Measurements from ENCODE around the gene MXD4. TPM values are rescaled to one million over a fixed set of nuclear protein-coding genes. Genes with fewer than 3 reads are reported as not detected.

Gene MXD4
- 33.5 TPM for polyA plus RNA-seq (2013, experiment 1 of 2; ENCODE audit: insufficient read length)
- 39.3 TPM for polyA plus RNA-seq (2013, experiment 2 of 2; ENCODE audit: insufficient read length)

DNA sequence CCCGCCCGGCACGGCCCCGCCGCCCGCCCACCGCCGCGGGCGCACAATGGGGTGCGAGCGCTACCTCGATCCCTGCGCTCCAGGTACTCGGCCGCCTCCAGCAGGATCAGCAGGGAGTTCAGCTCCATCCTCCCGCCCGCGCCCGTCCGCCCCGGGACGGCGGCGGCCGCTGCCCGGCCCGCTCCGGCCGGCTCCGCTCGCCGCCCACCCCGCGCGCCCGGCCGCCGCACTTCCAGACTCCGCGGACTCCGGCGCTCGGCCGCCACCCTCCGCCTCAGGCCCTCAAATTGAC lies at the start of gene MXD4:
Gene MXD4 (minus strand): TSS at position 257 of the 292 bp plus-strand sequence. CDS start 129 bp downstream, at position 128.
- DNase-seq: no peak

DNA sequence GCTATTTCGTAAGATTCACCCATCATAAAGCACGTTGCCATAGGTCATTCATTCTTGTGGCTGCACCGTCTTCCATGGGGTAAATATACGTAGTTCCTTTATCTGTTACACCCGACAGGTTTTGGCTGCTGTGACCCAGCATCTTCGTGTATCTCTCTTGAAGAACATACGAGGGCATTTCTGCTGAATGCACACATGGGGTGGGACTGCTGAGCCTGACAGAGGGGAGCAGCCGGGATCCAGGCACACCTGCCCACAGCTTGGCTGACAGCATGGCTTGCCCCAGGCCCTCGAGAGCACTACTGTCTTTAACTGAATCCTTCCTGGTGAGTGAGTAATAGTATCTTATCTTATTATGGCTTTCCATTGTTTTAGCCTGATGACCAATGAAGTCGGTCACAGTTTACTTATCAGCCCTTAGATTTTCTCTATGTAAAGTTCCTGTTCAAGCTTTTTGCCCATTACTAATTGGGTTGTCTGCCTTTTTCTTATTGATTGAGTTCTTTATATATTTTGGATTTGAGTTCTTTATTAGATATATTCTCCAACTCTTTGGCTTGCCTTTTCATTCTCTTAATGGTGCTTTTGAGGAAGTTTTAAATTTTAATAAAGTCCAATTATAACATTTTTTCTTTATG lies 45.0 kb upstream of the MXD4 start:
- no peak for DNase-seq

DNA sequence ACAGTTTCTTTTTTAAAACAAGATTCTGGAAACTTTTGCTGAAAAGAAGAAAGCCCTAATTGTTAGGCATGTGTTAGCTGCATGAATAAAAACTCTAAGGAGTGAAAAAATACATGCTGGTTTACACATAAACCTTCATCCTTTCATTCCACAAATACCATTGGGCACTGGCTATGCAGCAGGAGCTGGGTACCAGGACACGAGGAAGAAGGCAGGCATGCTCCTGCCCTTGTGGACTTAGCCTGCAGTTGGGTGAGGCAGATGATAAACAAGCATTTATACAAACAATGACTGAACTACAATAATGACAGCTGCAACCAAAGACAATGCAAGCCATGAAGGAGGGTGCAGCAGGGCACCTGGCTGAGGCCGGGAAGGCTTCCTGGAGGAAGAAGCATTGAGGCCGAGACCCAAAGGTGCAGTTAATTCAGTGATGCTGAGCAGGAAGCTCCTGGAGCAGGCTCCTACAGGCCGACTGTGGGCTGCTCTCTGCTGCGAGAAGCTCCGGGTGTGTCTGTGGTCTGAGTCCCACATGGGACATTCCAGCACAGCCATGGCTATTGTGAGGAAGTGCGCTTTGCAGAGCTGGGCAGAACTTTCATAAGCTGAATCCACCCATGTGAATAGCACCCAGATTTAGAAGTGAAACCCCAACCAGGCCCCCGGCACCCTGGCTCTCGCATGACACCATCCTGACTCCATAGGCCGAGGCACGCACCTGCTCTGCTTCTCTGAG lies 44.0 kb upstream of the MXD4 start:
- DNase-seq: no peak

- DNase-seq: no peak
Observed at GRCh38 chr4:2304877-2305561, 43.1 kb upstream of the MXD4 start.

- no peak for DNase-seq
Observed at GRCh38 chr4:2304321-2304876, 42.5 kb upstream of the MXD4 start.

DNA sequence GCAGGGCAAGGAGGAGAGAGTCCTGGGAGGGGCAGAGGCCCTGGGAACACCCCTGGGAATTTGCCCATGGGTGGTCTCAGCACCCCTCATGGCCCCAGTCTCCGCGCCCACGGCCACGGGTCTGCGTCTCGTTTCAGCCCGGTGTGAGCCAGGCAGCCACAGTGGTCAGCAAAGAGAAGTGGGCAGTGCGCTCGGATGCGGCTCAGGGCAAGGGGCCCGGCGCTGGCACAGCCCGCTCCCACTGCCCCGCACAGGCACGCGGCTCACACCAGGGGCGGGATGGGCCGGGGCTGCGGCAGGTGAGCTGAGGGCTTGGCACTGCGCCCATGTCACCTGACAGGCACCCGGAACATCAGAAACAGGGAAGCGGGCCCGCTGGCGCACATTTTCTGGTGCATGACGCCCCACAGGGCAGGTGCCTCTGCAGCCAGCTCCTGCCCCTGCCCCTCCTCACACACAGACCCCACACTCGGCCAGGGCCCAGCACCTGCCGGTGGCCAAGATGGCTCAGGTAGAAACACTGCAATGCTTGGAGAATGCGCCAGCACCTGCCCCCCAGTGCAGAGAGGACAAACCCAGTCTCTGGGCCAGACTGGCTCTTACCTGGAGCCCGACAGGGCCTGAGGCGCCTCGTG lies 41.9 kb upstream of the MXD4 start:
- no peak for DNase-seq

DNA sequence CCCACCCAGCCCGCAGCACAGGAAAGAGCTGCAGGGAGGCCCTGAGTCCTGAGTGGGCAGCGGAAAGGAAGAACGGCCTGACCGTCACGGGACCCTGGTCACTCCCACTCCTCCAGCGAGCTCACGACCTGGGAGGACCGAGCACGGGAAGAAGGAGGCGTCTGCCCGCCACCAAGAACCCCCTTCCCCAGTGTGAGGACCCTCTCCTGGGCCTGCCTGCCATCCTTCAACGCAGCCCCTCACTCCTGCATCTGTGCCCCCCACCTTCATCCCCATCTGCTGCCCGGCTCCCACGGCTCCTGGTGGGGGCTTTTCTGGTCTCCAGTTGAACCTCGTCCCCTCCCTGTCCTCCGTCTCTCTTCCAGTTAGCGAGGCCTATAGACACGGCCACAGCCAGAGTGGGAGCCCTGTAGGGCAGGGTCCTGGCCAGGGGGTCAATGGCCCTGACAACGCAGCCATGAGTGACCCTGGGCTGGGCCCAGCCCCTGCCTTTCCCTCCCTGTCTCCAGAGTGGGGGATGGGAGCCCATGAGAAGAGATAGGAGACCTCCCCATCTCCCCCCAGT lies 41.3 kb upstream of the MXD4 start:
- DNase-seq: no peak

GRCh38 chr4:2302387-2303119 lies 40.6 kb upstream of the MXD4 start:
- no peak for DNase-seq

- DNase-seq: no peak
Observed at GRCh38 chr4:2301806-2302205, 39.9 kb upstream of the MXD4 start.

DNA sequence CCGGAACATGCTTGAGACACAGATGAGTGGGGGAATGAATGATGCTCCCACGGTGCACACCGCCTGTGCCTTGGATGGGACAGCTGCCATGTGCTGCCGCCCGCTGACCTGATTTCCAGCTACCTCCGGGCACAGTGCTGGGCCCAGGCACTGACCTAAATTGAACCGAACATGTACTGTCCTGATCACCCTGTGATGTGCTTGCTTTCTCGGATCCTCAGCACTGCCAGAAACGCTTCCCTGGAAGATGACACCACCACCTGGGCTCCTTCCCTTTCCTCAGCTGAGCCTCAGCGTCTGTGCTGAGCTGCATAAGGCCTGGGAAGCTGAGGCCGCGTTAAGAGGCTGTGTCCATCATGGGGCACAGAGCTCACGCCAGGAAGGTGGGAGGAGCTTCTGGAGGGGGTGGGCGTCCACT lies 39.3 kb upstream of the MXD4 start:
- no peak for DNase-seq

- no peak for DNase-seq
Observed at GRCh38 chr4:2300431-2301224, 38.7 kb upstream of the MXD4 start.

DNA sequence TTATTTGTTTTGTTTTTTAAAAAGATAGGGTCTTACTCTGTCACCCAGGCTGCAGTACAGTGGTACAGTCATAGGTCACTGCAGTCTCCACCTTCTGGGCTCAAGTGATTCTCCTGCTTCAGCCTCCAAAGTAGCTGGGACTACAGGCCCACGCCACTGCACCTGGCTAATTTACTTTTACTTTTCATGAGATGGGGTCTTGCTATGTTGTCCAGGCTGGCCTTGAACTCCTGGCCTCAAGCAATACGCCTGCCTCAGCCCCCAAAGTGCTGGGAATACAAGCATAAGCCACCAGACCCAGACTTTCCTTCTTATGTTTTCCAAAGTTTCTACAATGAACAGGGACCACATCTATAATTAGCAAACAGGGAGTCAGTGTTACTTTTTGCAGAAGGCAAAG lies 37.9 kb upstream of the MXD4 start:
- no peak for DNase-seq

DNA sequence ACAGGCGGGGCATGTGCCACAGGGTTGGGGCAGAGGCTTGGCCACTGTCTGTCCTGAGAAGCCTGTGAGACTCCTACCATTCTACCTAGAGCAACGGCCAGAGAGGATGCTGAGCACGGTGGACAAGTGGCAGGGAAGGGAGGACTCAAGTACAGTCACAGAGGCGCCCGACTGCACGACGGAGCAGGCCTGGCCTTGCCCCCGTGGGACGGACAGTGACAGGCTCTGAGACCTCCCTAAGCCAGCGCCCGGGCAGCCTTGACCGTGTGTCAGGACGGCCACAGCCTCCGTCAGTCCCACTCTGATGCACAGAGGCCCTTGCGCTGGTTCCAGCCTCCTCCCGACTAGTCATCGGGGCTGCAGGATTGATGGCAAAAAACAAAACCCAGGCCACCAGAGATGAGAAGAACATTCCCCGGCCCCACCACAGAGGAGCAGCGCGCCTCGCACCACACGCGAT lies 36.7 kb upstream of the MXD4 start:
- DNase-seq: no peak

GRCh38 chr4:2297606-2298531 lies 36.0 kb upstream of the MXD4 start:
- no peak for DNase-seq

GRCh38 chr4:2296631-2297601 lies 35.0 kb upstream of the MXD4 start:
- no peak for DNase-seq

GRCh38 chr4:2295900-2296442 lies 34.1 kb upstream of the MXD4 start:
- DNase-seq: no peak

DNA sequence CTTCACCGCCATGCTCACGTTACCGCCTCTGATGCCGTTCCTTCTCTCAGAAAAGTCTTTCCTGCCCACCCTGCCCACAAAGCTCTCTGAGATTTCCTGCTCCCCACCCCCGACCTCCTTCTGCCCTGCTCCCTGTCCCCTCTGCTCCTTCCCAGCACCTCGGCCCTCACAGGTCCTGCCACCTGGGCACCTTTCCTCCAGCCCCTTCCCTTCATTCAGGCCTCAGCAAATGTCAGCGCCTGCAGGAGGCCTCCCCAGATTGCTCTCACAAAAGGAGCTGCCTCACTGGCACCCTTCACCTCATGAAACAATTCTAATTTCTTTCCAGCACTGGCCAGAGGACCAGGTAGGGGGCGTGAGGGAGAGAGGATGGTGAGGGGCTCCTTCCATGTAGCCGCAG lies 33.6 kb upstream of the MXD4 start:
- no peak for DNase-seq

DNA sequence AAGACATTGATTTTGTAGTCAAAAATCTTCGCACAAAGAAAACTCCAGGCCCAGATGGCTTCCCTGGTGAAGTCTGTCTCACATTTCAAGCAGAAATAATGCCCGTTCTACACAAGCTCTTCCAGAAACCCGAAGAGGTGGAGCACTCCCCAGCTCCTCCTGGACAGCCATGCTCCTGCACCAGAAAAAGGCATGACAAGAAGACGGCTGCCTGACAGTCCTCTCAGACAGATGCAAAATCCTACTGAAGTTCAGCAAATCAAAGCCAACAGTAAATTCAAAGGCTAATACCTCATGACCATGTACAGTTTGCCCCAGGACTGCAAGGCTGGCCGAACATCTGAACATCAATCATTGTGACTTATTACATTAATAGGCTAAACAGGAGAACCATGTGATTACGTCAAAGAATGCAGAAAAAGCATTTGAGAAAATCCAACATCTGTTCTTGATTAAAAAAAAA lies 30.8 kb upstream of the MXD4 start:
- peak; percentile 90 for DNase-seq

Measured in fibroblast of skin of abdomen (primary cell).